NT2/D1 (cell line): ENCODE data around the gene TOPAZ1.

Source experiments
- DNase-seq: peaks from one replicate; pipeline ENCODE4 v3.0.0-alpha.2; 2011; ENCODE audit warnings: low read depth, low spot score
- H3K27me3 ChIP-seq: 2 replicates; pipeline ENCODE4 v1.6.0; 2011; ENCODE audit warnings: mild to moderate bottlenecking; ENCODE audit not compliant: insufficient read length, insufficient read depth
- H3K36me3 ChIP-seq: 2 replicates; pipeline ENCODE4 v1.6.1; 2011; ENCODE audit warnings: mild to moderate bottlenecking, low read length, mixed read lengths; ENCODE audit not compliant: insufficient read depth, insufficient read length
- H3K4me1 ChIP-seq: 2 replicates; pipeline ENCODE4 v1.5.1; 2011; ENCODE audit not compliant: insufficient read depth, insufficient read length
- H3K4me3 ChIP-seq: 2 replicates; pipeline ENCODE4 v1.5.1; 2011; ENCODE audit warnings: low read depth; ENCODE audit not compliant: insufficient read length
- H3K9ac ChIP-seq: 2 replicates; pipeline ENCODE4 v1.6.0; 2011; ENCODE audit warnings: low read depth; ENCODE audit not compliant: insufficient read length
- H3K9me3 ChIP-seq: 2 replicates; pipeline ENCODE4 v1.5.1; 2011; ENCODE audit warnings: mild to moderate bottlenecking, low read length; ENCODE audit not compliant: insufficient read depth
- SUZ12 ChIP-seq: IDR thresholded peaks from 2 replicates; pipeline ENCODE4 v1.6.1; 2011; ENCODE audit not compliant: insufficient read length, insufficient read depth; ENCODE audit errors: extremely low read depth
- YY1 ChIP-seq: IDR thresholded peaks from 2 replicates; pipeline ENCODE4 v1.6.1; 2011; ENCODE audit not compliant: insufficient read length, insufficient read depth
- ZNF274 ChIP-seq: IDR thresholded peaks from 2 replicates; pipeline ENCODE4 v1.6.1; 2011; ENCODE audit warnings: mild to moderate bottlenecking, low read depth, low read length

TOPAZ1 gene

DNA sequence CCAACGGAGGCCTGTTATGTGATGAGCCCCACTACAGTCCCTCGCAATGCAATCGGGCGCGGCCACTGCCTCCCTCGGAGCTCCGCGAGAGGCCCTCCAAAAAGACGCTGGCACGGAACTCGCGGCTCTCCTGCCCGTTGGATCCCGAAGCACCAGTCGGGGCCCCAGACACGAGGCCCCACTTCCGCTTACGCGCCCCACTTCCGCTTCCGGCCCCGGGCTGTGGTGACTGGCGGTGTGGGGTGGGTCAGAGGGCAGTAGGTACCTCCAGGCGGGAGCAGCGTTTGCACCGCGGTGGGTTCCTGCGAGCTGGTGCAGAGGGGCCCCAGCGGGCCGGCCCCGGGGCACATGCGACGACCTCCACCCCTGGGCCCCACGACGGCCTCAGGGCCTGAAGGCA lies at the start of gene TOPAZ1:
Gene TOPAZ1, plus strand, starts transcription at position 181 of the 400 bp plus-strand sequence. Its CDS starts 168 bp downstream, at position 349.
- no peak within 1 kb of the TSS for H3K9ac ChIP-seq
- no peak for DNase-seq
- peaks cover 2% of the 10 kb centered on the region for H3K27me3 ChIP-seq
- H3K4me1 ChIP-seq, result no peaks in the 10 kb centered on the region
- no peaks in the 10 kb centered on the region for H3K36me3 ChIP-seq
- no peak within 1 kb of the TSS for H3K4me3 ChIP-seq
- TF ChIP-seq ZNF274, result no peak
- TF ChIP-seq YY1, result no peak
- no peak for TF ChIP-seq SUZ12
- H3K9me3 ChIP-seq, result no peaks in the 10 kb centered on the region

DNA sequence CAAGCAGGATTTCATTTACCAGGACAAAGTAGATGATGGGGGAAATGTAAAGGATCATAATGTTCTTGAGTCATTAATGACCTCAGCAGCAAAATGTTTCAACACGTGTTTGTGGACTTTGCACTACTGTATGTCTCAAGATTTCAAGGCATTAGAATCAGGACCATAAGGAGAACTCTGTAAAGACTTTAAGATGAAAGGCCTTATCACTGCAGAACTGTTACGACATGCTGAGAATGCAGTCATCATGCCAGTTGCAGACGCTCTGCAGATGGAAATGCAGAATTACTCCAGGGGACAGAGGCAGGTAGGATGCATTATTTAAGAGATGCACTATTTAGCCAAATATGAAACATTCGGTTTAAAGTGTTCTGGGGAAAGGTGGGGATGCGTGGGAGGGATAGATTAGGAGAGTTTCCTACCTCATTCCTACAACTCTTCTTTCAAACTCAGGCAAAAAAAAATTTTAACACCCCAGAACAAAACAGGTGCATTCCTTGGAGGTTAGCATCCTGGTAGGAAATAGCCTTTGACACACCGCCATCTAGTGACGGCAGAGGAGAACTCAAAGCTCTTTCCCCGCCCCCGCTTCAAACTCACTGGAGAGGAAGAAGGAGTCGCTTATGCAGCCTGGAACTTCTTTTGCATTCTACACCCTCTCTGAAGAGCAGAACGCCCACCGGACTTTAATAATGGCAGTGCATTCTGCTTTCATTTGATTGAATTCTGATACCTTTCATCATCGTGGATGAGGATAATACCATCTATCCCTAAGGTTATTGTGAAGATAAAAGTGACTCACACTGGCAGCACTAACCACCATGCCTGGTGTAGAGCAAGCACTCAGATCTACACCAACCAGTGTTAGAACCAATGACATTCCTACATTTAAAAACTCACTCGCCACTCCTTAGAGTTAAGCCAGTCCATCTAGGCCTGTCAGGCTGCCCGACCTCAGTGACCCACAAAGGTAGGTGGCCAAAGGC lies 43.1 kb upstream of the TOPAZ1 start:
- Histone ChIP-seq H3K27me3 (peaks cover 6% of the 10 kb centered on the region), H3K9ac (no peak overlapping the region), H3K9me3 (no peaks in the 10 kb centered on the region), H3K36me3 (no peaks in the 10 kb centered on the region), H3K4me3 (no peak overlapping the region), H3K4me1 (no peaks in the 10 kb centered on the region)
- DNase-seq, result peak; percentile 81
- TF ChIP-seq ZNF274, result no peak
- no peak for TF ChIP-seq SUZ12
- TF ChIP-seq YY1, result no peak

GRCh38 chr3:44206261-44206660 lies 35.4 kb upstream of the TOPAZ1 start:
- Histone ChIP-seq H3K4me1 (no peaks in the 10 kb centered on the region), H3K36me3 (no peaks in the 10 kb centered on the region), H3K27me3 (no peaks in the 10 kb centered on the region), H3K9ac (no peak overlapping the region), H3K9me3 (no peaks in the 10 kb centered on the region), H3K4me3 (no peak overlapping the region)
- DNase-seq, result no peak
- TF ChIP-seq YY1 (no peak), ZNF274 (no peak), SUZ12 (no peak)

GRCh38 chr3:44206862-44207652 lies 34.6 kb upstream of the TOPAZ1 start:
- Histone ChIP-seq H3K4me1 (no peaks in the 10 kb centered on the region), H3K27me3 (no peaks in the 10 kb centered on the region), H3K4me3 (no peak overlapping the region), H3K36me3 (no peaks in the 10 kb centered on the region), H3K9me3 (no peaks in the 10 kb centered on the region), H3K9ac (no peak overlapping the region)
- no peak for TF ChIP-seq YY1
- TF ChIP-seq SUZ12, result no peak
- no peak for TF ChIP-seq ZNF274
- no peak for DNase-seq

GRCh38 chr3:44208086-44208485 lies 33.6 kb upstream of the TOPAZ1 start:
- H3K4me1 ChIP-seq, result no peaks in the 10 kb centered on the region
- no peaks in the 10 kb centered on the region for H3K27me3 ChIP-seq
- DNase-seq, result no peak
- H3K4me3 ChIP-seq, result no peak overlapping the region
- H3K9me3 ChIP-seq, result no peaks in the 10 kb centered on the region
- no peaks in the 10 kb centered on the region for H3K36me3 ChIP-seq
- TF ChIP-seq ZNF274, result no peak
- no peak for TF ChIP-seq SUZ12
- TF ChIP-seq YY1, result no peak
- no peak overlapping the region for H3K9ac ChIP-seq

GRCh38 chr3:44208568-44208967 lies 33.1 kb upstream of the TOPAZ1 start:
- H3K36me3 ChIP-seq, result no peaks in the 10 kb centered on the region
- no peak overlapping the region for H3K9ac ChIP-seq
- H3K4me3 ChIP-seq, result no peak overlapping the region
- no peak for DNase-seq
- H3K4me1 ChIP-seq, result no peaks in the 10 kb centered on the region
- no peaks in the 10 kb centered on the region for H3K9me3 ChIP-seq
- no peaks in the 10 kb centered on the region for H3K27me3 ChIP-seq
- TF ChIP-seq SUZ12 (no peak), ZNF274 (no peak), YY1 (no peak)

GRCh38 chr3:44210967-44211366 lies 30.7 kb upstream of the TOPAZ1 start:
- DNase-seq, result no peak
- H3K4me1 ChIP-seq, result no peaks in the 10 kb centered on the region
- peaks cover 3% of the 10 kb centered on the region; the same call in 1 of the 2 replicates for H3K9me3 ChIP-seq
- H3K4me3 ChIP-seq, result no peak overlapping the region
- no peaks in the 10 kb centered on the region for H3K27me3 ChIP-seq
- H3K36me3 ChIP-seq, result no peaks in the 10 kb centered on the region
- no peak overlapping the region for H3K9ac ChIP-seq
- TF ChIP-seq YY1, result no peak
